Esophagus muscularis mucosa (tissue), 4 donors: ENCODE data around the gene PCDHB6. TPM values are rescaled to one million over a fixed set of nuclear protein-coding genes. Genes with fewer than 3 reads are reported as not detected.
"Not testable (repeated sequence)": the region's sequence is repeated elsewhere in the genome, so short reads cannot be mapped to it uniquely, and the experiment has no call there.

ENCODE experiments used
- DNase-seq: peaks from one replicate; pipeline ENCODE4 v3.0.0-alpha.2; 2017; ENCODE audit errors: extremely low spot score
- H3K27ac ChIP-seq, 4 donors: fragments of 200-600 bp; sonication (generic); replicated peaks in 1 of 4; 1 replicate in 3 of 4; 2 replicates in 1 of 4; pipeline ENCODE4 v1.5.1; 2016 to 2019; ENCODE audit warnings: mild to moderate bottlenecking in 1 of 4
- H3K27me3 ChIP-seq, 4 donors: fragments of 200-600 bp; sonication (generic); one replicate each; pipeline versions ENCODE4 v1.5.1 to v1.6.0; 2016 to 2019
- H3K36me3 ChIP-seq, 4 donors: fragments of 200-600 bp; sonication (generic); one replicate each; pipeline ENCODE4 v1.5.1; 2016 to 2019
- H3K4me1 ChIP-seq, 4 donors: fragments of 200-600 bp; sonication (generic); one replicate each; pipeline ENCODE4 v1.5.1; 2016 to 2019
- H3K4me3 ChIP-seq, 4 donors: fragments of 200-600 bp; sonication (generic); 1 replicate in 2 of 4; 2 replicates in 2 of 4; pipeline ENCODE4 v1.5.1; 2016 to 2019; ENCODE audit warnings: mild to moderate bottlenecking in 4 of 4, moderate library complexity in 1 of 4
- H3K9me3 ChIP-seq, 4 donors: fragments of 200-600 bp; sonication (generic); 1 replicate in 3 of 4; 2 replicates in 1 of 4; pipeline ENCODE4 v1.5.1; 2016 to 2019
- CTCF ChIP-seq, 3 experiments: fragments of 200-600 bp in 2 of 3; fragments of 450-650 bp in 1 of 3; sonication (generic) in 2 of 3; IDR thresholded peaks; one replicate each; pipeline ENCODE4 v1.5.1; 2017 to 2019; ENCODE audit warnings: antibody characterized with exemption in 3 of 3, mild to moderate bottlenecking in 2 of 3, moderate library complexity in 1 of 3
- EP300 ChIP-seq: sonication (generic); formaldehyde crosslinking; IDR thresholded peaks from one replicate; pipeline ENCODE4 v1.6.1; 2017; ENCODE audit warnings: antibody characterized with exemption
- POLR2A ChIP-seq: fragments of 450-650 bp; IDR thresholded peaks from one replicate; pipeline ENCODE4 v1.6.1; 2017; ENCODE audit warnings: antibody characterized with exemption, moderate library complexity, mild to moderate bottlenecking, low read depth
- POLR2AphosphoS5 ChIP-seq, 2 donors: sonication (generic); formaldehyde crosslinking; IDR thresholded peaks; one replicate each; pipeline ENCODE4 v1.6.1; 2017; ENCODE audit warnings: antibody characterized with exemption in 2 of 2
- WGBS: methylation state at CpG from one replicate; pipeline ENCODE4 v1.1.5; 2018; 5-methylcytosine and 5-hydroxymethylcytosine counted together
- intact Hi-C: fragments of 100-400 bp; cut with DNase I; formaldehyde crosslinking; loops from one replicate; pipeline ENCODE4 v1.15.1; 2023
- total RNA-seq, 4 donors: library from RNA; depleted of rRNA; stranded (reverse); fragments of >200 nt; gene quantifications; one replicate each; pipeline versions ENCODE4 v1.1.0 to v1.2.1, GENCODE V29; 2016

The PCDHB6 gene
- total RNA-seq: 1 to 10 TPM in 1 of 4 donors, under 1 TPM in 3; 0.46 to 1.1 (median 0.83) TPM

- no peak for TF ChIP-seq POLR2AphosphoS5 (IDR thresholded peaks at IDR 0.05)
- TF ChIP-seq CTCF (IDR thresholded peaks at IDR 0.05): peak in 1 of 3 experiments; percentile 18
- Histone ChIP-seq H3K9me3 (peaks cover 0 to 68% (median 55%) of the 10 kb centered on the region in 4 donors), H3K4me1 (no peaks in the 10 kb centered on the region), H3K27ac (no peak within 1 kb of the TSS), H3K27me3 (peaks cover 0 to 36% (median 0%) of the 10 kb centered on the region in 4 donors), H3K4me3 (peak within 1 kb of the TSS in 2 of 4 donors; percentile 23 to 26), H3K36me3 (no peaks in the 10 kb centered on the region)
- DNase-seq: no peak
- intact Hi-C loops: no loop called here
- 16% methylated on average over 18 of the region's 18 CpGs for WGBS
Measured at GRCh38 chr5:141149812-141150211, at the start of gene PCDHB6. Gene PCDHB6, plus strand, starts transcription at chr5:141150057. Its CDS starts 201 bp downstream, at chr5:141150258.

GRCh38 chr5:141100243-141100805 lies 49.5 kb upstream of the PCDHB6 start, which contains the start of gene PCDHB3:
Gene PCDHB3, plus strand, starts transcription at chr5:141100473. Its CDS starts 177 bp downstream, at chr5:141100650.
- no peak for DNase-seq
- 11% methylated on average over 19 of the region's 19 CpGs for WGBS
- Histone ChIP-seq H3K27me3 (peaks cover 0 to 57% (median 0%) of the 10 kb centered on the region in 4 donors), H3K4me3 (peak within 1 kb of the TSS; percentile 7 to 39 (median 28)), H3K27ac (peak within 1 kb of the TSS in 2 of 4 donors; percentile 3 to 42), H3K36me3 (no peaks in the 10 kb centered on the region), H3K4me1 (no peaks in the 10 kb centered on the region), H3K9me3 (peaks cover 0 to 69% (median 61%) of the 10 kb centered on the region in 4 donors)
- intact Hi-C loops: no loop called here
- no peak for TF ChIP-seq EP300
- no peak for TF ChIP-seq POLR2A
- peak; percentile 10 to 19 (median 15) for TF ChIP-seq CTCF (IDR thresholded peaks at IDR 0.05)
- TF ChIP-seq POLR2AphosphoS5 (IDR thresholded peaks at IDR 0.05): no peak

- Histone ChIP-seq H3K36me3 (no peaks in the 10 kb centered on the region), H3K27ac (peak overlapping the region in 1 of 4 donors; percentile 42), H3K4me1 (no peaks in the 10 kb centered on the region), H3K4me3 (peak overlapping the region; percentile 7 to 39 (median 28)), H3K27me3 (peaks cover 0 to 50% (median 0%) of the 10 kb centered on the region in 4 donors), H3K9me3 (peaks cover 0 to 68% (median 56%) of the 10 kb centered on the region in 4 donors)
- DNase-seq: no peak
- intact Hi-C loops: no loop called here
- TF ChIP-seq CTCF (IDR thresholded peaks at IDR 0.05) (no peak), POLR2AphosphoS5 (IDR thresholded peaks at IDR 0.05) (no peak), EP300 (no peak), POLR2A (no peak)
- WGBS: 37% methylated on average over 19 of the region's 20 CpGs
Measured at GRCh38 chr5:141101059-141101458, 48.8 kb upstream of the PCDHB6 start.

- DNase-seq, intact Hi-C loops, H3K4me3 ChIP-seq, H3K36me3 ChIP-seq, H3K27ac ChIP-seq, H3K4me1 ChIP-seq: not testable (repeated sequence)
- Histone ChIP-seq H3K9me3 (peaks cover 0 to 64% (median 51%) of the 10 kb centered on the region in 4 donors), H3K27me3 (peaks cover 0 to 44% (median 0%) of the 10 kb centered on the region in 4 donors)
- WGBS: 57% methylated on average over 13 of the region's 39 CpGs
Measured at GRCh38 chr5:141102070-141102469, 47.8 kb upstream of the PCDHB6 start.

- H3K36me3 ChIP-seq, H3K4me3 ChIP-seq, intact Hi-C loops, DNase-seq, H3K4me1 ChIP-seq, H3K27ac ChIP-seq: not testable (repeated sequence)
- H3K27me3 ChIP-seq: peaks cover 0 to 43% (median 0%) of the 10 kb centered on the region in 4 donors
- peaks cover 0 to 63% (median 47%) of the 10 kb centered on the region in 4 donors for H3K9me3 ChIP-seq
- 47% methylated on average over 6 of the region's 38 CpGs for WGBS
Measured at GRCh38 chr5:141102471-141102870, 47.4 kb upstream of the PCDHB6 start.
